HG03378 (cell line): ENCODE measurements around the gene FOXA3.
"Not testable (repeated sequence)": the region's sequence is repeated elsewhere in the genome, so short reads cannot be mapped to it uniquely, and the experiment has no call there.

Experiments used
- ATAC-seq: cut with Tn5 transposase; IDR thresholded peaks from one replicate; pipeline ENCODE4 v1.9.1; 2021; ENCODE audit warnings: mild to moderate bottlenecking, moderate library complexity; ENCODE audit not compliant: unreplicated experiment

The FOXA3 gene

DNA sequence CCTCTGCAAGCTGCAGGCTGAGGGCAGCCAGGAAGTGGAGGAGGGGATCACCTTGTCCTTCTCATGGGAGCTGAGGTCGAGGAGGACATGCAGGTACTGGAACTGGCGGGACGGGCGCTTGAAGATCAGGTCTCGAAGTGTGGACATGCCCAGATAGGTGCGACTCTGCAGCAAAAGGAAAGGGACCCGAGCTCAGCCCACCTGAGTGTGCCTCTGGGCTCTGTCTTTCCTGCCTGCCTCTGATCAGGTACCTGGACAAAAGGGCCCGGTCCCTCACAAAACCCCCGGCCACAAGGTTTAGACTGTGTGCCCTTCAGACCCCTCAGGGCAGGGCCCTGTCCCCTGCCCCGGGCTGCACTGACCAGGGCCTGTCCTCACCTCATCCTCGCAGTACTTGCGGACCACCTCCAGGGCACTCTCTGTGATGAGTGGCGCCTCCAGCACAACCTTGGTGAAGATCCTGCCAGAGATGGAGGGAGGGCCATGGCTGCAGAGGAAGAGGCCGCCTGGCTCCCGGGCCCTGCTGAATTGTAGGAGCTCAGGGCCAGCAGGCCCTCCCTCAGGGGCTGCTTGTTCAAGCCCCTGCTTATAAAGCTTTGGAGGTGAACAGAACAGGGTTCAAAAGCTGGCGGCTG, 36.5 kb upstream of the FOXA3 start:
- no peak for ATAC-seq

DNA sequence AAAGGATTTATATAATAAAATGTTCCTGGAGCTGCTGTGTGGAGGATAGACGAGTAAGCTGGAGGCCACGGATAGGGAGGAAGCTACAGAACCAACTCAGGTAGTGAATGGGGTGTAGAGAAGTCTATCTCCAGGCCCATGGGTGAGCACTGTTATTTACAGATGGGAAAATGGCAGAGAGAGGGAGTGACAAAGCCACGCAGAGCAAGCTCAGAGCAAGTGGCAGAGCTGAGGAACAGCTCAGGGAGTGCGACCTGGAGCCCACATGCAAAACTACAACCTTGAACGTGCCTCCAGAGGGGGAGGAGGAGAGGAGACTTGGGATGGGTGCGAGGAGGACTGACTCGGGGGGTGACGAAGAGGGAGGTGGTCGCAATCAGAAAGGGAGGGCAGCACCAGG, 35.6 kb upstream of the FOXA3 start:
- ATAC-seq: no peak

DNA sequence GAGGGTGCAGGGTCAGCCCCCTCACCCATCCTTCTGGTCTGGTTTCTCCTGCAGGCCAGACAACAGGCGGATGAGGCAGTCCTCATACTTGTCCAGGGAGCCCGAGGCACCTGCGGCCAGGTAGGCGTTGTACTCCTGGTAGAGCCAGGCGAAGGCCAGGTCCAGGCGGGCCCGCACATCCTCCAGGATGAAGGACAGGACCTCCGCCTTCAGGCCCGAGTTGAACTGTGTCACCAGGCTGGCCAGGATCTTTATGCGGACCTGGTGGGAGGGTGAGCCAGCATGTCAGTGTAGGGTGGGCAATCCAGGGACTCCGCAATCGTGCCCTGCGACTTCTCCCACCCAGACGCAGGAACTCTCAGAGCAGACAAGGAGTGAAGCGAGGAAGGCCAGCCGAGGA, 35.2 kb upstream of the FOXA3 start:
- no peak for ATAC-seq

DNA sequence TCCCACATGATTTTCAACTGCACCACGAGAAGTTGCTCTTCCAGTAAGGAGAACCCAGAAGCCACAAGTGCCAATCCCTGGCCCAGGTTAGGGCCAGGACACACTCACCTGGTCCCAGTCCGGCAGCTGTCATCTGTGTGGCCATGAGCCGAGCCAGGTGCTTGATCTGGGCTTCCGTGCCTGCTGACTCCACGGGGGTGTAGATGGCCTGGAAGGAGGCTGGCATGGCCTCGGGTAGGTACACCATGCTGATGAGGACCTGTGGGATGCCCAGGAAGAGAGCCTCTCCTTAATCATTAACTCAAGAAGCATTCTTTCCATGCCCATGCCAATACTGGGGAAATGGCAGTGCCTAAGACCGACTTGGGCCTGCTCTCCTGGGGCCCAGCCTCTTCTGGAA, 29.2 kb upstream of the FOXA3 start:
- no peak for ATAC-seq

DNA sequence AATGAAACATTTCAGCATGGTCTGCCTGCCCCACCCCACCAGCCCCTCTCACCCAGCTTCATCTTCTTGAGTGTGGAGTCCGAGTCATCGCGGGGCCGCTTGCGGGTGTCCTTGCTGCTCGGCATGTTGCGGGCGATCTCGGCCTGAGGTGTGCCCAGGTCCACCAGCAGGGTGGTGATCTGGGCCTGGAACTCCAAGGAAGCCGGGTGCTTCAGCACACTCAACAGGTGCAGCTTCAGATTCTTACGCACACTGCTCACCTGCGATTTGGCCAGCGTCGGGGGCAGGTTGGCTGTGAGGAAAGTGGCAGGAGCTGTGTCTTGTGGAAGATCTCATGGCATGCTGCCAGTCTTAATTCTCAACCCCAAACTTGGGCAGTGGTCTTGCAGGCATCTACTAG, 21.9 kb upstream of the FOXA3 start:
- ATAC-seq: no peak

DNA sequence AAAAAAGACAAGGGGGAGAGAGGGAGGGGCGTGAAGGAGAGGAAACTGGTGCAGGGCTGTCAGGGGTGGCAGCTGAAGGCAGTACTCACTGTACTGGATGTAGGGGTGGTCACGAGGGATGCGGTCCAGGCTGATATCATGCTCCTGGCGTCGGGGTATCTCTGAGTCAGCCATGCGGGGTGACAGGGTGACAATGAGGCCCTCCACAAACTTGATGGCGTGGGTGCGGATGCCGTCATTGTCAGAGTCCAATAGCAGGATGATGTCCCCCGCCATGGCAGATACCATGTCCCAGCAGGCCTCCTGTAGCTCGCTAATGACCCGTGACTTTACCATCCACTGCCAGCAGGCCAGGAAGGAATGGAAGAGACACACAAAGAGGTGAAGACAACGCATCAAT, 16.5 kb upstream of the FOXA3 start:
- no peak for ATAC-seq

DNA sequence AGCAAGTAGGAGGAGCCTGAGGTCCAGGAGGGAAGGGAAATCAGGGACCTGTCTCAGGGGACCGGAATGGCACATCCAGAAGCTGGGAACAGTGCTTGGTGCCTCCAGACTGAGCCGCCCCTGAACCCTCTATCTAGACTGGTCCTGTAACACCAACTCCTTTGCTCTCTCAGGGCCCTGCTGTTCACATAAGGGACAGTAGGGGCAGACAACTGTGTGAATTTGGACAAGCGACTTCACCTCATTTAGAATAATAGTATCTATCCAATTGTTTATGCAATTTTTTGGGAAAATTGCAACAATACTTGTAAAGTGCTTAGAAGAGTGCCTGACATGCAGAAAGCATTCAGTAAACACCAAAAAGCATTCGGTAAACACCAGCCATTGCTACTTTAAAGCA, 15.2 kb upstream of the FOXA3 start:
- ATAC-seq: no peak

DNA sequence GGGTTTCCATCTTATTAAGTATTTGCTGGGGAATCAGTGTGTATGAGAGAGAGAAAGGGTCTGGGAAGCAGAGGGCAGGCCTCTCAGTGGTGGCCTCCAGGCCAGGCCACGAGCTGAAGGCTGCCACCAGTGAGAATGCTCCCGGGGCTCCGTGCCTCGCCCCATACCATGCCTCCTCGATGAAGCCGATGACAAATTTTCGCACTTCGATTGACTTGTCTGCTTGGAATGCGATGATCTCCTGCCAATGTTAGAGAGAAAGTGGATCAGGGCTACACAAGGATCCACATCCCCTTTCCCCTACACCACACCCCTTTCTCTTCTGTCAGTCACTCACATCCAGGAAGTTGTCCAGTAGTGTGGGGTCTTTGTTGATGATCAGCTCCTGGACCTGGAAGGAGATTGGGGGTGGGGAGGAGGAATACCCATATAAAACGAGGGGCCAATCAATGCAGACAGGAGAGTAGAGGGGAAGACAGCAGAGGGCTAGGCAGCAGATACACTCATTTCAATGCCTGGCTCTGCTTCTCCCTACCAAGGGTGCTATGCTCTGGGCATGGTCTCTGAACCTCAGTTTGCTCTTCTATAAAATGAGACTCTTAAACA, 11.9 kb upstream of the FOXA3 start:
- ATAC-seq: no peak

DNA sequence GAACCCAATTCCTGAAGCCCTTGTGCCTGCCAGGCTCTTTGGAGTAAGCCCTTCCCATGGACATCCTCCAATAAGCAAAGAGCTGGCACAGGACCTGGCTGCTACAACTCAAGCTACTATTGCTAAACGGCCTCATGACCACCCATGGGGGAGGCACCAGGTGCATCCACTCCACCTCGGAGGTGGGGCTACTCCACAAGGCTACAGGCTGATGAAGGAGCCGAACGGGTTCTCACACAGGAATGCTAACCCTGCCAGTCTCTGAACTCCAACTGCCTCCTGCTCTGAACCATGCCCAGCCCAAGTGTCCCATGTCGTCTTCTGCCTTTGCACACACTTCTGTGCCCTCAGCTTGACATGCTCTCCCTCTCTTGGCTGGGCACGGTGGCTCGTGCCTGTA, 11.1 kb upstream of the FOXA3 start:
- ATAC-seq: no peak

DNA sequence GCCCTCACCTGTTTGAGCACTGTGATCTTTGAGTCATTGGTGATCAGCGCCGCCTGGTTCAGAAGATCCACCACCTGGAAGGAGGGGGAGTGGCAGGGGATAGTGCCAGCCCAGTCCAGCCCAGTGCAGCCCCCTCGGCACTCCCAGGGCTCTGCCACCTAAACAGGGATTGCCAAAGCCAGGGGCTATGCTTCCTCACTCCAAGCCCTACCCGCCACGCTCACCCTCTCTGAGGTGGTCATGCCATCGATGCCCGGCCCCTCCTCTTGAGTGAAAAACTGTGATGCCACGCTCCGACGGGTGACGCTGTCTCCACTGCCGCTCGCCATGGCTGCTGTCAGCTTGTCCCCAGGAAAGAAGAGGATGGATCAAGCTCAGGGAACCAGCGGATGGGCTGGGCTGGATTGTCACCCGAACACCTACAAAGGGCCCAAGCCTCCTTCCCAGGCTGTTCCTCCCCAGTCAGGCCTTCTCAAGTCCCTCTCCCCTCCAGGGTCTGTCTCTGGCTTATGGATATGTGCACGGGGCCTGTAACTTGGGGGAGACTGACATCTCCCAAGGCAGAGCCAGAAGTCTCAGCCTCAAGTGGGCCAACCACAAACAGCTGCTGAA, 9.9 kb upstream of the FOXA3 start:
- ATAC-seq: no peak

DNA sequence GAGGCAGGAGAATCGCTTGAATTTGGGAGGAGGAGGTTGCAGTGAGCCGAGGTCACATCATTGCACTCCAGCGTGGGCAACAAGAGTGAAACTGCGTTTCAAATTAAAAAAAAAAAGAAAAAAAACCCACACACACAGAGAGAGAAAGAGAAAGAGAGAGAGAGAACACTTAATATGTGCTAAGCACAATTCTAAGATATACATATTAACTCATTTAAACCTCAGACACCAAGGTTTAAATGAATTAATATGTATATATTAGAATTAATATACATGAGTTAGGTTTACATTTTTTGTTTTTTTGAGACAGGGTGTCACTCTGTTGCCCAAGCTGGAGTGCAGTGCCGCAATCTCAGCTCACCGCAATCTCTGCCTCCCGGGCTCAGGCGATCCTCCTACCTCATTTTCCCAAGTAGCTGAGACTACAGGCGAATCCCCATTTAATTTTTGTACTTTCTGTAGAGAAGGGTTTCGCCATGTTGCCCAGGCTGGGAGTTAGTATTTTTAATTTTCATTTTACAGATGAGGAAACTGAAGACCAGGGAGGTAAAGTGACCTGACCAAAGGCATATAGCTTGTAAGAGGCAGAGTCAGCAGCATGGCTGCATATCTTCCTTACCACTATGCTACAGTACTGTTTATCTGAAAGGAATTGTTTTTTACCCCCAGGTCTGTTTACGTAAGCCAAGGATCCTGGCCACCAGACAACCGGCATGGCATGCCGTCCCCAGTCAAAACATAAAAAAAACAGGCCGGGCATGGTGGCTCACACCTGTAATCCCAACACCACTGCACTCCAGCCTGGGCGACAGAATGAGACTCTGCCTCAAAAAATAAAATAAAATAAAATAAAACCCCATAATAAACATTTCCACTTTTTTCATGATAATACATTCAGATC, 3.5 kb upstream of the FOXA3 start:
- ATAC-seq: no peak

DNA sequence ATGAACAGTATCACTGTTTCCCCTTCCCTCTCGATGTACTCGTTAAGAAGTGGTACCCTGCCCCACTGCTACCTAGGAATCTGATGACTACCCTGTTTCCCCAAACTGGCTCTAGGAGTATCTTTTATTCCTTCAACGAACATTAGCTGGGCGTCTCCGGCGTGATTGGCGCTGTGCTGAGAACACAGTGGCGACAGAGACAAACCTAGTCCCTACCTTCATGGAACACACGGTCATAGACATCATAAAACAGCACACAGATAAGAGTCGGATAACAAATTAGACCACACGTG, 1.9 kb upstream of the FOXA3 start:
- ATAC-seq: no peak

DNA sequence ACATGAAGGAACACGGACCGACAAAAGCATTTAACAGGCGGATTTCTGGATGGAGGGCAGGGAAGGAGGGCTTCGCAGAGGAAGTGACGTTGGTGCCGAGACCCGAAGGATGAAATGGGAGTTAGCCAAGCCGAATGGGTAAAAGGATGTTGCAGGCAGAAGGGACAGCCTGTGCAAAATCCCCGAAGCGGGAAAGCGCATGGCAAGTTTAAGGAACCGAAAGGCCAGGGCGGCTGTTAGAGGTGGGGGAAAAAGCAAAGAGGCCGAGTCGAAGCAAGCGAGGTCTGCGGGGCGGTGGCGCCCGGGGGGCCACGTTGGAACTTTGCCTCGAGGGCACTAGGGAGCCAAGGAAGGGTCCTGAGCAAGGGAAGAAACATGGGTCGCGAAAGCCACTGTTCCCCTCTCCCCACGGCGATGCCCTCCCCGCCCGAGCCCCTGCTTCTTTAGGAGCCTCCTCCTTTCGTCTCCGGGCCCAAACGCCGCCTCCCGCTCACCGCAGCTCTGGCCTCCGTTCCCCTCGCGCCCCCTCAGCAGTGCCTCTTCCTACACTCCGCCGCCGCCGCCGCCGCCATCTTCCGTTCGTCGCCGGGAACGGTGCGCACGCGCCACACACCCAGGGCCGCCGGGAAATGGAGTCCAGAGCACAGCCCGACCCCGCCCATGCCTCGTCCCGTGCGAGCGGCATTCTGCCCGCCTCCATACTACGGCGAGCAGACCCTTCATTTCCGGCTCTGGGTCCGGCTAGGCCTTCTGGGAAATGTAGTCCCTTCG, 1.4 kb upstream of the FOXA3 start, which contains the start of gene SYMPK:
TSS of gene SYMPK (minus strand) at position 584 of the 771 bp plus-strand sequence. CDS start 8,652 bp downstream, outside the sequence.
- ATAC-seq: peak; percentile 86

DNA sequence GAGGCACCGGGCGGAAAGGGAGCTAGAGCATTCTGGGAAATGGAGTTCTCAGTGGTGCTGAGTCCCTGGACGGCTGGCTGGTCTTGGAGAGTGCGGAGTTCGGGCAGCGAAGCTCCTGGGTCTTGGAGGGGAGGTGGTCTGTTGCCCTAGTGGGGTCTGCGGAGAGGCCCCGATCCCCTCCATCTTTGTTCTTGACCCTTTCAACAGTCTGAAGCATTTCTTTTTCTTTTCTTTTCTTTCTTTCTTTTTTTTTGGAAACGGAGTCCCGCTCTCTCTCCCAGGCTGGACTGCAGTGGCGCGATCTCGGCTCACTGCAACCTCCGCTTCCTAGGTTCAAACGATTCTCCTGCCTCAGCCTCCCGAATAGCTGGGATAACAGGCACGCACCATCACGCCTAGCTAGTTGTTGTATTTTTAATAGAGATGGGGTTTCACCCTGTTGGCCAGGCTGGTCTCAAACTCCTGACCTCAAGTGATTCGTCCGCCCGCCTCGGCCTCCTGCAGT, 739 bp upstream of the FOXA3 start:
- no peak for ATAC-seq

DNA sequence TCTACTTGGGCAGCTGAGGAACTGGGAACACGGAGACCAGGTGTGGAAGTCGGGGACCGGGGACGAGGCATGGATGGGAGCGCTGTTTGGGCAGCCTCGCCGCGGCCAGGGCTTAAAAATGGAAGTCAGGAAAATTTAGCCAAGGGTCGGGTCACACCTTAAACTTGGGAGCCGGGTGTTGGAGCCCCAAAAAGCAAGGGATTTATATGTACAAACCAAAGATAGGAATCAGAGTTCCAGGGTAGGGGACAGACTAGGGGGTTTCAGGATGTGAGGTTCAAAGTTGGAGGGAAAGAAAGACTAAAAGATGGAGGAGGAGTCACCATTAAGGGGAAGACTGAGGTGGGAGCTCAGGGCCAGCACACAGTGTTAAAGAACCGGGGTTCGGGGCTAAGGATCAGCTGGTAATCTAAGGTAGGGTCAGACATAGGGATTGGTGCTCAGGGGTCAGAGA, 530 bp downstream of the FOXA3 start:
- ATAC-seq: no peak

DNA sequence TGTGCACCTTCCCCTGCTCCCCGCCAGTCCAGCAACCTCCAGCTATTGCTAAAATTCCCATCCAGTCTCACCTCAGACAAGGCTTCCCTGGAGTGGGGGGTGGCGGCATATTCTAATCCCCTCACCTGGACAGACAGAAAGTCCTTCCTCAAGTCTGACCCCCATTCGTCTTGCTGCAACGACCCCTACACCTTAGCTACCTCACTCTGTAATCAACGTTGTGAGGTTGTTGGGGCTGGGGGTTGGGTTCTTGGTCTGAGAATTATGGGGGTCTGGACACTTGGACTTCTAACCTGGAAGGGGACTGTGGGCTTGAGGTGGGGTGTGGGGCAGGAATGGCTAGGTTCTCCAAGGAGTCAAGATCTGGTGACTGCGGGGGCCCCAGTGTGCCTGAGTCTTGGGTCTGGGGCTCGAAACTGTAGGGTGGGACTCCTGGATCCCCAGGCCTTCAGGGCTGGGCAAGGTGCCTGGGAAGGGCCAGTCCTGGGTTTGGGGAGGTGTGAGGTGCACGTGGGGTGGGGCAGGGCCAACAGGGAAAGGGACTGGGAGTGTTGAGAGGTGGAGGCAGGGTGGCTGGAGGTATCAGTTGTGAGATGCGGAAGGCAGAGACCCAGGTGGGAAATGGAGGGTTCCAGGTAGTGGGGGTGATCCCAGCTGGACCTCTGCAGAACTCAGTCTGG, 1.3 kb downstream of the FOXA3 start:
- no peak for ATAC-seq

DNA sequence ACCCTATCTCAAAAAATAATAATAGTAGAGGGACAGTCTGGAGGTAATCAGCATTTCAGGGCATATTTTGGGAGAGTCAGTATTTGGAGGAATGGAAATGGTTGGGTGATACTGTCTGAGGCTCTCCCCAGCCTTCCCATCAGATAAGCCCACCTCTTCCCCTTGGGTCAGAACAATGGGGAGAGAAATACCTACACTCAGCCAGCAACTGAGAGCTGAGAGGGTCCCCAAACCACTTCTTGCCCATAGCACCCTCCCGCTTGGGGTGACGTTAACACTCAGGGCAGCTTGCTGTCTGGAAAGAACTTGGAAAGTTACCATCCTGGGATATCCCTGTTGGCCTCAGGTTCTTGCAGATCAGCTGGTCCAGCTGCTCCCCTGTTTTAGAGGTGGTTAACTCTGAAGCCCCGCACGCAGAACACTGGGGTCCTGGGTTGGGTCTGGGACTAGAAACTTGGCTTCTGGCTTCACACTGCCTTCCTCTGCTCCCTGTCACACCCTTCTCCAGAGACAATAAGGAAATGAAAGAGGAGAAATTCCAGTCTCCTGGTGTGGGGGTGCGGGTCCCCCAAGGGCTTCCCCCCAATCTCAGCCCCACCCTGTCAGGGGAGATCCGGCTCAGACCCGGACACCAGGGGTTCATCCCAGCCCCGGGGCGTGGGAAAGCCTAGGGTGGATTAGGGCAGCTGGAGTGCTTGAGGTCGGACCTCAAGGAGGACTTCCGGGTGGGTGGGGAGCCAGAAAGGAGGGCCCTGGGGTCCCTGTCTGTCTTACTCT, 2.5 kb downstream of the FOXA3 start:
- no peak for ATAC-seq

DNA sequence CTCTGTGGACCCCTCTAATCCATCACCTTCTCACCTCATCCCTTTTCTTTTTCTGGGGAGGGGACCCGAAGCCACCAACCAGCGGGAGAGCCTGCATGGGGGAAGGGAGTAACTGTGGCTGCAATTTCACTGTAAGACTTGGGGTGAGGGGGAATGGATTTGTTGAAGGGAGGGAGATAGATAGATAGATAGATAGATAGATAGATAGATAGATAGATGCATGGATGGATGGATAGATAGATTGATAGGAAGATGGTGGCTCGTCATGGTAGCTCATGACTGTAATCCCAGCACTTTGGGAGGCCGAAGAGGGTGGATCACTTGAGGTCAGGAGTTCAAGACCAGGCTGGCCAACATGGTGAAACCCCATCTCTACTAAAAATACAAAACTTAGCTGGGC, 3.1 kb downstream of the FOXA3 start:
- not testable (repeated sequence) for ATAC-seq

DNA sequence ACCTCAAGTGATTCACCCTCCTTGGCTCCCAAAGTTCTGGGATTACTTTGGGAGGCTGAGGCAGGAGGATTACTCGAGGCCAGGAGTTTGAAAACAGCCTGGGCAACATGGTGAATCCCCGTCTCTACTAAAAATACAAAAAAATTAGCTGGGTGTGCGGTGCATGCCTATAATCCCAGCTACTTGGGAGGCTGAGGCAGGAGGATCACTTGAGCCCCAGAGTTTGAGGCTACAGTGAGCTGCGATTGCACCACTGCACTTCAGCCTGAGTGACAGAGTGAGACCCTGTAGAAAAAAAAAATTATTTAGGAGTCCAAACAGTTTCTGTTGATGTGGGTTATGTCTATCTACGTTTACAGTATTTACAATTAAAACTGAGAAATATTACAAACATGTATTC, 6.7 kb downstream of the FOXA3 start:
- ATAC-seq: no peak
